ENCODE data around the gene PSMB11.
A peak's percentile ranks its signal among the peaks of the same experiment; 100 is the strongest.

Gene PSMB11

DNA sequence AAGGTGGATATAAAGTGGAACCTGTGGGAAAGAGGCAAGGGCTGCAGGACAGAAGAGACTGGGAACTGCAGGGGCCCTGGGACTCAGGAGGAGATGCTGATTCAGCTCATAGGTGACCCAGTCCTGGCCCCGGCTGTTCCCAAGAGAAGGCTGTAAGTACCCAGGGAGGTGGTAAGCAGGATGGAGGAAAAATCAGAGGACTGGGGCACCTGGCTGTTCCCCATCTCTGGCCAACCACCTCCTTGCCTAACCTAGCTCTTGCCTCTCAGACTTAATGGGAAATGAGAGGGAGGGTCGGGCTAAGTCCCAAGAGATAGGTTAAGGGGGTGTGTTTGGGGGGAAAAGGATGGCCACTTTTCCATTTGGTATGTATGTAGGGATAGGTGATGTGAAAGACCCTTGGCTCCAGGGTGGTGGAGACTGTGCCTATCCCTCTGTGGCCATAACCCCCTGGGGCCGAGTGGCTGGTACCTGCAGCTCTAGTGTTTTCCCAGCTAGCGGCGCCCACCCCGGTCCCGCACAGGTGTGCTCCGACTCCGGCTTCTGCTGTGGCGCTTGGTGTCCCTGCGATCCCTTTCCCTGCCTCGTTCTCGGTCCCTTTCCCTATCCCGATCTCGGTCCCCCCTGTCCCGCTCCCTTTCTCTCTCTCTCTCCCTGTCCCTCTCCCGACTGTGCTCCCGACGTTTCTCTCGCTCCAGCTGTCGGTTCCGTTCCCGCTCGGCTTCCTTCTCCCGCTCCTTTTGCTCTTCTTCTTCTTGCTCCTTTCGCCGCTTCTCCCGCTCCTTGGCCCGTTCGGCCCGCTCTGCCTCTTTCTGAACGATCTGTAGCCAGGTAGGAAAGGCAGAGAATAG, 16.9 kb downstream of the PSMB11 start:
- in situ Hi-C loops (cut with HindIII; ENCODE audit: low sequenced_read_pairs): no loop called here
- TF ChIP-seq, protein P1, sequence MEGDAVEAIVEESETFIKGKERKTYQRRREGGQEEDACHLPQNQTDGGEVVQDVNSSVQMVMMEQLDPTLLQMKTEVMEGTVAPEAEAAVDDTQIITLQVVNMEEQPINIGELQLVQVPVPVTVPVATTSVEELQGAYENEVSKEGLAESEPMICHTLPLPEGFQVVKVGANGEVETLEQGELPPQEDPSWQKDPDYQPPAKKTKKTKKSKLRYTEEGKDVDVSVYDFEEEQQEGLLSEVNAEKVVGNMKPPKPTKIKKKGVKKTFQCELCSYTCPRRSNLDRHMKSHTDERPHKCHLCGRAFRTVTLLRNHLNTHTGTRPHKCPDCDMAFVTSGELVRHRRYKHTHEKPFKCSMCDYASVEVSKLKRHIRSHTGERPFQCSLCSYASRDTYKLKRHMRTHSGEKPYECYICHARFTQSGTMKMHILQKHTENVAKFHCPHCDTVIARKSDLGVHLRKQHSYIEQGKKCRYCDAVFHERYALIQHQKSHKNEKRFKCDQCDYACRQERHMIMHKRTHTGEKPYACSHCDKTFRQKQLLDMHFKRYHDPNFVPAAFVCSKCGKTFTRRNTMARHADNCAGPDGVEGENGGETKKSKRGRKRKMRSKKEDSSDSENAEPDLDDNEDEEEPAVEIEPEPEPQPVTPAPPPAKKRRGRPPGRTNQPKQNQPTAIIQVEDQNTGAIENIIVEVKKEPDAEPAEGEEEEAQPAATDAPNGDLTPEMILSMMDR (IDR thresholded peaks at IDR 0.05; ENCODE audit: low read depth, low read length): no peak
- no peak for DNase-seq (ENCODE audit: low read depth, low spot score)
- H3K4me3 ChIP-seq (ENCODE audit: low read depth, low read length): no peak overlapping the region

DNA sequence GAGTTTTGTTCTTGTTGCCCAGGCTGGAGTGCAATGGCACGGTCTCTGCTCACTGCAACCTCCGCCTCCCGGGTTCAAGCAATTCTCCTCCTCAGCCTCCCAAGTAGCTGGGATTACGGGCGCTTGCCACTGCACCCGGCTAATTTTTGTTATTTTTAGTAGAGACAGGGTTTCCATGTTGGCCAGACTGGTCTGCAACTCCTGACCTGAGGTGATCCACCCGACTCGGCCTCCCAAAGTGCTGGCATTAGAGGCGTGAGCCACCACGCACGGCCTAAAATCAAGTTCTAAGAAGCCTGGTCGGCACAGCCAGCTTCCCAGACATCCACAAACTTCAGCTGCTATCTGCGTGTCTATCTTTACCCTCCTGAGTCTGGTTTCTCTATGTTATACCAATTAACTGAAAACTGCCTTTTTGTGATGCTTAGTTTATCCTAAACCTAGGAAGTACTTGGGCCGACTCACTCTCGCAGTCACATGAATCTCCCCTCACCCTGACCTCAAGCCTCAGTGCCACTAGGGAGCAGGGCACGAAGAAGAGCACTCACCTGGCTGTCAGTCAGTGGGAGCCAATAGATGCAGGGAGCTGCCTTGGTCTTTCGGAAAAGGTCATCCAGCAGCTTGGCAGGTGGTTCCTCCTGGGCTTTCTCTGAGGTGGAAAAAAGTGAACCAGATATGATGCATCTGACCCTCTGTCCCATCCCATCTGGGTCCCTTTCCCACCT, 18.7 kb downstream of the PSMB11 start:
- TF ChIP-seq, protein P1 (IDR thresholded peaks at IDR 0.05; ENCODE audit: low read depth, low read length): no peak
- DNase-seq (ENCODE audit: low read depth, low spot score): no peak
- in situ Hi-C loops (cut with HindIII; ENCODE audit: low sequenced_read_pairs): no loop called here
- H3K4me3 ChIP-seq (ENCODE audit: low read depth, low read length): no peak overlapping the region

DNA sequence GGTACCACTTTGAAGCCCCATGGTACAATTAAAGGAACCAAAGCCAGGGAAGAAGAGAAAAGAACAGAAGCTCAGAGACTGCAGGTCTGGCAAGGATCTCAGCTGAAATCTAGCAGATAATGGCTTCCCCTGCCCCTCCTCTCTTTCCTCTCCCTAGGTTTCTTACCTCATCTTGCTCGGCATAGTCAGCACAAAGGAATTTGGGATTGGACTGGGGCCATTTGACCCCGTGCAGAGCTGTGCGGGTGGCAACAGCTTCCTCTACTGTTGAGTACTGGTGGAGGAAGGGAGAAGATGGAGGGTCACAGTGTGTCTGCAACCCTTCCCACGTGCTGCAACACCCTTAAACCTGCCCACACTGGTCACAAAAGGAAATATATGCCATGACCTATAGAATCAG, 20.0 kb downstream of the PSMB11 start:
- DNase-seq (ENCODE audit: low read depth, low spot score): peak; percentile 97
- in situ Hi-C loops (cut with HindIII; ENCODE audit: low sequenced_read_pairs): no loop called here
- TF ChIP-seq, protein P1 (IDR thresholded peaks at IDR 0.05; ENCODE audit: low read depth, low read length): no peak
- no peak overlapping the region for H3K4me3 ChIP-seq (ENCODE audit: low read depth, low read length)

DNA sequence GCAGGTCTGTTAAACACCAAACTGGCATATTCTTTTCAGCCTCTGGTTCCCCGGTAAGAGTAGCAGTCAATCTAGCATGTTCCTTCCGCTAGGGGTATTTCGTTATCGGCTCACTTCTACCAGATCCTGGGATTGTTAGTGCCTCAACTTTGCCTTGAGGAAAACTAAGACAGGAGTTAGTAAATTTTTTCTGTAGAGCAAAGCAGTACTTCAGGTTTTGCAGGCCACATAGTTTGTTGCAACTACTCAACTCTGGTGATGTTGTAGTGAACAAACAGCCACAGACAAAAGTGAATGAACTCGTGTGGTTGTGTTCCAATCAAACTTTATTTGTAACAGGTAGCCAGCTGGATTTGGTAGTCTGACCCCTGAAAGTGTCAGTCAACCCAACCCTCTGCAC, 21.6 kb downstream of the PSMB11 start:
- no peak overlapping the region for H3K4me3 ChIP-seq (ENCODE audit: low read depth, low read length)
- in situ Hi-C loops (cut with HindIII; ENCODE audit: low sequenced_read_pairs): no loop called here
- no peak for DNase-seq (ENCODE audit: low read depth, low spot score)
- TF ChIP-seq, protein P1 (IDR thresholded peaks at IDR 0.05; ENCODE audit: low read depth, low read length): no peak

DNA sequence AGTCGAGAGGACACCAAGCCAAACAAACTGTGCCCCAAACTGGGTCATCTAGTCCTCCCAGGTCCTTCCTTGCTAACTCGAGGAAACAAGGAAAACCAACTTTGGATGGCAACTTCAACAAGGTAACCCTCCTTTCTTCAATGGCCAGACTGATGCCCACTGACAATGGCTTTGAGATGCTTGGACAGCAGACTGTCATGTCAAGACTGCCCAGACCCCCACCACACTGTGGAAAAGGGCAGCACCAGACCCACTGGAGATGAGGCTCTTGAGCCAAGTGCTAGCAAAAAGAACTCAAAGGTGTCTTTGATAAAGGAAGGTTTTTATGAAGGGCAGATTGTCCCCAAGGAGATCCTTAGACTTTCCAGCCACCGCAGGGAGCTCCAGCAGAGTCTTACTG, 24.4 kb downstream of the PSMB11 start:
- no peak for DNase-seq (ENCODE audit: low read depth, low spot score)
- TF ChIP-seq, protein P1 (IDR thresholded peaks at IDR 0.05; ENCODE audit: low read depth, low read length): no peak
- in situ Hi-C loops (cut with HindIII; ENCODE audit: low sequenced_read_pairs): no loop called here
- H3K4me3 ChIP-seq (ENCODE audit: low read depth, low read length): no peak overlapping the region

DNA sequence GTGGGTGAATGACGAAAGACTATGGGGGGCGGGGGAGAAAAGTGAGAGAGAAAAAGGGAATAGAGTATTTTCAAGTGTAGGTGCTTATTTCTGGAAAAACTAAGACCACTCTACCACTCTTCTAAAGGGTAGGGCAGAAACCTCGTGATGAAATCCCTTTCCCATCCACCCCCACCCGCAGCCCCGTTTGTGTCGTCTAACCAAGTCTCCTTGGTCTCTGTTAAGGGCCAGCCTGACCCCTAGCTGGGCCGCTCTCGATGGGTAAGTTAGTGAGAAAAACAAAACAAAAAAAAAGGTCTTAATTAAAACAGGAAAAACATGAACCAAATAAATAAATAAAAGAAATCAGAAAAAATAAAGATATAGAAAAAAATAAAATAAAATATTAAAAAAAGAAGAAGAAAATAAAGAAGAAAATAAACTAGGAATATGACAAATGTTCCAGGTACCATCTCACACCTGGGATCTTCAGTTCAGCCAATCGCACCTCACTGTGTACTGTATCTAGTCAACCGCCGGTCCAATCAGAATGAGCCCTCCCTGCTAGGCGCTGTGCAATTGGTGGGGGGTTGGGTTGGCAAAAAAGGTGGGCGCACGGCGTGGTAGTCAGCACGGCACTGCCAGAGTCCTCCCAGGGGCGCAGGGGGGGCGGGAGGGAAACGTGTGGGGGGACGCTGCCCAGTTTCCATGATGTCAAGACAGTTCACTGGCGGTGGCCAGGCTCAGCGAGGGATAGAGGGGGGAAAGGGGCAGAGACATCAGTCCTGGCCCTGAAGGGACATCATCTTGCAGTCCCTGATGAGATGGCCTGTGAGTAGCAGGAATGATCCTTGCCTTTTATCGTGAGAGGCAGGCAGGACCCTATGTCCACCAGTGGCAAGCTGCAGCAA, 25.1 kb downstream of the PSMB11 start:
- in situ Hi-C loops (cut with HindIII; ENCODE audit: low sequenced_read_pairs): no loop called here
- no peak overlapping the region for H3K4me3 ChIP-seq (ENCODE audit: low read depth, low read length)
- DNase-seq (ENCODE audit: low read depth, low spot score): no peak
- TF ChIP-seq, protein P1 (IDR thresholded peaks at IDR 0.05; ENCODE audit: low read depth, low read length): no peak

All from astrocyte of the spinal cord (primary cell).